Erythroblast (primary cell): ENCODE measurements around the gene ITPR2.

Experiments
- GATA1 ChIP-seq: IDR thresholded peaks from 2 replicates; pipeline ENCODE4 v1.6.1; 2011; ENCODE audit warnings: low read depth, mild to moderate bottlenecking, control low read depth, low read length, moderate library complexity
- POLR2A ChIP-seq: IDR thresholded peaks from 2 replicates; pipeline ENCODE4 v1.6.1; 2011; ENCODE audit warnings: mild to moderate bottlenecking, low read length

GRCh38 chr12:26372866-26373265, 460.1 kb downstream of the ITPR2 start:
- TF ChIP-seq POLR2A: no peak
- no peak for TF ChIP-seq GATA1
